Small intestine (tissue), 7 donors: ENCODE data around the gene SLC19A2. TPM values are rescaled to one million over a fixed set of nuclear protein-coding genes. Genes with fewer than 3 reads are reported as not detected.

Experiments used
- DNase-seq, 2 donors: peaks; one replicate each; pipeline versions ENCODE4 v3.0.0 to v3.0.0-alpha.2; 2013
- FAIRE-seq: peaks from 2 replicates; lab custom pipeline; 2012; peaks lifted over from hg19 to GRCh38; lab: Jason Lieb, UNC
- H3K27ac ChIP-seq, 3 donors: one replicate each; pipeline ENCODE4 v1.5.1; 2013; ENCODE audit warnings: low read length in 2 of 3, mild to moderate bottlenecking in 2 of 3, control low read depth in 1 of 3, inconsistent platforms in 1 of 3, low read depth in 1 of 3, moderate library complexity in 1 of 3
- H3K27me3 ChIP-seq, 3 donors: one replicate each; pipeline ENCODE4 v1.6.1; 2013; ENCODE audit warnings: low read length in 3 of 3, inconsistent platforms in 1 of 3; ENCODE audit not compliant: control insufficient read depth in 3 of 3, insufficient read depth in 3 of 3
- H3K36me3 ChIP-seq, 3 donors: one replicate each; pipeline ENCODE4 v1.6.1; 2013; ENCODE audit warnings: low read length in 3 of 3, inconsistent platforms in 1 of 3, low read depth in 1 of 3, mild to moderate bottlenecking in 1 of 3, moderate library complexity in 1 of 3; ENCODE audit not compliant: control insufficient read depth in 3 of 3, insufficient read depth in 2 of 3
- H3K4me1 ChIP-seq, 3 donors: one replicate each; pipeline ENCODE4 v1.6.1; 2013; ENCODE audit warnings: low read length in 2 of 3, inconsistent platforms in 1 of 3, low read depth in 1 of 3, mild to moderate bottlenecking in 1 of 3, moderate library complexity in 1 of 3; ENCODE audit not compliant: control insufficient read depth in 3 of 3, insufficient read depth in 2 of 3
- H3K4me3 ChIP-seq, 3 donors: one replicate each; pipeline ENCODE4 v1.5.1; 2013; ENCODE audit warnings: low read length in 3 of 3, control low read depth in 1 of 3, inconsistent platforms in 1 of 3, low read depth in 1 of 3, mild to moderate bottlenecking in 1 of 3, moderate library complexity in 1 of 3
- H3K9me3 ChIP-seq, 2 donors: one replicate each; pipeline ENCODE4 v1.6.1; 2013; ENCODE audit warnings: low read depth in 1 of 2, low read length in 1 of 2; ENCODE audit not compliant: control insufficient read depth in 2 of 2, insufficient read depth in 1 of 2
- WGBS, 3 donors: extraction: QIAGEN DNeasy Blood & Tissue Kit; methylation state at CpG; one replicate each; pipeline ENCODE4 v1.1.7; 2013; 5-methylcytosine and 5-hydroxymethylcytosine counted together
- polyA plus RNA-seq, 4 donors: library from polyadenylated mRNA; stranded (reverse) in 3 of 4; unstranded in 1 of 4; fragments of 200-250 nt in 3 of 4; fragments of 120-200 nt in 1 of 4; gene quantifications; one replicate each; pipeline versions ENCODE4 v1.2.1 to v1.2.3, GENCODE V29; 2013
- donor health status: healthy with polysubstance abuse.
- donor health status: control.
- donor health status: control.
- donor health status: Bipolar disorder and iron deficiency.
- donor health status: healthy.

SLC19A2 gene
- polyA plus RNA-seq, 4 donors, result 1.9 to 14.8 (median 9.3) TPM

- Histone ChIP-seq H3K27me3 (no peaks in the 10 kb centered on the region), H3K4me1 (no peaks in the 10 kb centered on the region), H3K36me3 (no peaks in the 10 kb centered on the region), H3K4me3 (no peak overlapping the region), H3K9me3 (no peaks in the 10 kb centered on the region), H3K27ac (no peak overlapping the region)
- no peak for DNase-seq
- no peak for FAIRE-seq
These were observed 14.1 kb upstream of the SLC19A2 start for GRCh38 chr1:169499807-169500206.

- H3K4me3 ChIP-seq, result no peak overlapping the region
- no peaks in the 10 kb centered on the region for H3K36me3 ChIP-seq
- no peaks in the 10 kb centered on the region for H3K4me1 ChIP-seq
- no peak for DNase-seq
- no peaks in the 10 kb centered on the region for H3K27me3 ChIP-seq
- no peaks in the 10 kb centered on the region for H3K9me3 ChIP-seq
- FAIRE-seq, result no peak
- WGBS, 3 donors, result 79 to 86% (median 84%) methylated on average over 2 of the region's 2 CpGs
- H3K27ac ChIP-seq, result no peak overlapping the region
These were observed 11.6 kb upstream of the SLC19A2 start for GRCh38 chr1:169497317-169497716.

GRCh38 chr1:169495916-169496315, 10.2 kb upstream of the SLC19A2 start:
- 64 to 84% (median 74%) methylated on average over 2 of the region's 2 CpGs for WGBS, 3 donors
- FAIRE-seq, result no peak

GRCh38 chr1:169495046-169495775, 9.5 kb upstream of the SLC19A2 start:
- Histone ChIP-seq H3K4me3 (no peak overlapping the region), H3K27ac (no peak overlapping the region), H3K36me3 (no peaks in the 10 kb centered on the region), H3K27me3 (no peaks in the 10 kb centered on the region), H3K9me3 (no peaks in the 10 kb centered on the region), H3K4me1 (no peaks in the 10 kb centered on the region)
- DNase-seq (no peak), FAIRE-seq (no peak)

More at GRCh38 chr1:169495916-169496315, 10.2 kb upstream of the SLC19A2 start:
- H3K36me3 ChIP-seq, result no peaks in the 10 kb centered on the region
- H3K4me1 ChIP-seq, result no peaks in the 10 kb centered on the region
- no peaks in the 10 kb centered on the region for H3K9me3 ChIP-seq
- no peak overlapping the region for H3K4me3 ChIP-seq
- H3K27me3 ChIP-seq, result no peaks in the 10 kb centered on the region
- H3K27ac ChIP-seq, result no peak overlapping the region
- DNase-seq, result no peak

DNA sequence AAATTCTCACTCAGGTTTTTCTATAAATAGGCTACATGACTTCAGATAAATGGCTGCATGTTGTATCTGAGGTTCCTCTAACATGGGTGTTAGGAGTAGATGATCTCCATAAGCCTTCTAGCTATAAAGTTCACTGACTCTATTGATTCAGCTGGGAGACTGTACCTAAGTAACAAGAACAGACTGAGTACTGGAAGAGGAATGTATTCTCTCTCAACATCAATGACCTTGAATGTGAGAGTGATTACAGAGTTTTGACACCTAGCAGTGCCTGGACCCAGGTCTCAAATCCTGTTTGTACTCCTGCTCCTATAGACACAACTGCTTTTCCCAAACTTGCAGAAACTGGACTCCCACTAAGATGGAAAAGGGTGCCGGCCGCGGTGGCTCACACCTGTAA, 8.6 kb upstream of the SLC19A2 start:
- WGBS, 3 donors, result 96 to 98% (median 96%) methylated on average over 3 of the region's 3 CpGs
- H3K27ac ChIP-seq, result no peak overlapping the region
- FAIRE-seq (no peak), DNase-seq (no peak)
- H3K4me3 ChIP-seq, result no peak overlapping the region
- no peaks in the 10 kb centered on the region for H3K27me3 ChIP-seq
- no peaks in the 10 kb centered on the region for H3K36me3 ChIP-seq
- no peaks in the 10 kb centered on the region for H3K9me3 ChIP-seq
- H3K4me1 ChIP-seq, result no peaks in the 10 kb centered on the region

- Histone ChIP-seq H3K27me3 (no peaks in the 10 kb centered on the region), H3K27ac (no peak overlapping the region), H3K9me3 (no peaks in the 10 kb centered on the region), H3K4me1 (no peaks in the 10 kb centered on the region), H3K36me3 (no peaks in the 10 kb centered on the region), H3K4me3 (no peak overlapping the region)
- FAIRE-seq, result no peak
- WGBS, 3 donors, result 87 to 97% (median 89%) methylated on average over 1 of the region's 1 CpG
- no peak for DNase-seq
These were observed 7.5 kb upstream of the SLC19A2 start for GRCh38 chr1:169493251-169493650.

DNA sequence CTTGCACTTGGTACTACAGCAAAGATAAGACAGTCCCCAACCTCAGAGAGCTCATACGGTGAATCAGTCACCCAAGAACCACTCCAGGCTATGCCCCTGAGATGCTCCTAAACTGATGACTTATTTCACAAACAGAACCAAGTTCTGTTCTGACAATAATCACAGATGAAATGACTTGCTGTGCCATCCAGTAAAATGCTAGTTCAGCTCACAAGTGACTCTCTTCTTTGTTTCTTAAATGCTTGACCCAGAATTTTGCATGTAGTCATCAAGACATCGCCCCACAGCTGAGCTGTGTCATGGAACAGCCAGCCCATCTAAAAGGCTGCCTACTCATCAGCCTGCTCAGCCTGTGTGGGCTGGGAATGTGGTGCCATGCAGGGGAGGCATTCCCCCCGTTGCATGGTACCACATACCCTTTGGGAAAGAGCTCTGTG, 6.1 kb upstream of the SLC19A2 start:
- Histone ChIP-seq H3K4me3 (no peak overlapping the region), H3K36me3 (no peaks in the 10 kb centered on the region), H3K27ac (no peak overlapping the region), H3K9me3 (no peaks in the 10 kb centered on the region), H3K27me3 (no peaks in the 10 kb centered on the region), H3K4me1 (peaks cover 0 to 6% (median 3%) of the 10 kb centered on the region in 3 donors)
- 74 to 85% (median 76%) methylated on average over 3 of the region's 3 CpGs for WGBS, 3 donors
- DNase-seq (no peak), FAIRE-seq (no peak)

- no peak for DNase-seq
- Histone ChIP-seq H3K4me1 (peaks cover 0 to 24% (median 3%) of the 10 kb centered on the region in 3 donors), H3K4me3 (no peak overlapping the region), H3K9me3 (no peaks in the 10 kb centered on the region), H3K27ac (no peak overlapping the region), H3K36me3 (no peaks in the 10 kb centered on the region), H3K27me3 (no peaks in the 10 kb centered on the region)
- WGBS, 3 donors, result 78 to 85% (median 80%) methylated on average over 4 of the region's 4 CpGs
- no peak for FAIRE-seq
These were observed 2.4 kb upstream of the SLC19A2 start for GRCh38 chr1:169488157-169488556.

- WGBS, 3 donors, result 88 to 92% (median 91%) methylated on average over 16 of the region's 16 CpGs
- Histone ChIP-seq H3K27ac (no peak overlapping the region), H3K4me3 (no peak overlapping the region), H3K36me3 (no peaks in the 10 kb centered on the region), H3K9me3 (no peaks in the 10 kb centered on the region), H3K4me1 (peaks cover 0 to 28% (median 3%) of the 10 kb centered on the region in 3 donors), H3K27me3 (no peaks in the 10 kb centered on the region)
- no peak for FAIRE-seq
- no peak for DNase-seq
These were observed 1.8 kb upstream of the SLC19A2 start for GRCh38 chr1:169487561-169487960.
